SK-N-DZ (cell line): ENCODE measurements around the gene SPTBN1.
A peak's percentile ranks its signal among the peaks of the same experiment; 100 is the strongest.
"Not testable (repeated sequence)": the region's sequence is repeated elsewhere in the genome, so short reads cannot be mapped to it uniquely, and the experiment has no call there.

Experiments
- DNase-seq: peaks from one replicate; pipeline ENCODE4 v3.0.0-alpha.2; 2015; ENCODE audit warnings: low spot score

SPTBN1 gene

GRCh38 chr2:54470266-54470938 lies 14.3 kb downstream of the SPTBN1 start:
- no peak for DNase-seq

DNA sequence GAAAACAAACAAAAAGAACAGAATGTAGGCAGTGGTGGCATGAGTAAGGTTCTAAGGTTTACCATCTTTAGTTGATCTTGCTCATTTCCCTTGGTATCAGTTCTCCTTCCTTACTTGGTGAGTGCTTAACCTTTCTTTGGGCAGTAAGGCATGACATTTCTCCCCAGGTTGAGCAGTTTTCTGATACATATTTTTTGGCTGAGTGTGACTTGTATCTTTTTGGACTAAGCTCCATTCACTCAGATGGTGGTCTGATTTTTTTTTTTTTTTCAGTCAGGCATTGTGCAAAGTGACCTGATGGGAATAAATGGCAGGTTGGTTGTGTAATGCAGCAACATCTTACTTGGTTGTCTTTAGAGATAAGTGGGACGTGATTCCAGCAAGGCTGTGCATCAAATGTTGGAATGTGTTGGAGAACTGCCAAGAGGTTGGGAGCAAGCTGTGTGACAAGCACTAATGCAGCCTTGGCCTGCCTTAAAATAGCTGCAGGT lies 15.1 kb downstream of the SPTBN1 start:
- peak; percentile 31 for DNase-seq

DNA sequence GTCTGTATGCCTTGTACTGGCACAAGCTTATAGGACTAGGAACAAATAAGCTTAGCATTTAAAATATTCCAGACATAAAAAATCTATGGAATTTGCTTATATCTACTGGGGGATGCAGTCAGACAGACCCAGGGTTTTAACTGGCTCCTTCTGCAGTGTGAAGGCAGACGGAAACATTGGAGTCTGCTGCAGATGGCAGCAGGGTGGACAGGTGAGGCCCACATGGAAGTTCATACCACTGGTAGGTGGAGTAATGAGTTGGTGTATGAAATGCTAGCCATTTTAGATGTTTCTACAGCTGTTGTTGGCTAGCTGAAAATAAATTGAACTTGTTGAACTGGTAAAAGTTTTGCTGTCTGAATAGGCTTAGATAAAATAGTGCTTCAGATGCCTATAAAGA lies 17.7 kb downstream of the SPTBN1 start:
- no peak for DNase-seq

- no peak for DNase-seq
These were observed 19.2 kb downstream of the SPTBN1 start for GRCh38 chr2:54475285-54475684.

DNA sequence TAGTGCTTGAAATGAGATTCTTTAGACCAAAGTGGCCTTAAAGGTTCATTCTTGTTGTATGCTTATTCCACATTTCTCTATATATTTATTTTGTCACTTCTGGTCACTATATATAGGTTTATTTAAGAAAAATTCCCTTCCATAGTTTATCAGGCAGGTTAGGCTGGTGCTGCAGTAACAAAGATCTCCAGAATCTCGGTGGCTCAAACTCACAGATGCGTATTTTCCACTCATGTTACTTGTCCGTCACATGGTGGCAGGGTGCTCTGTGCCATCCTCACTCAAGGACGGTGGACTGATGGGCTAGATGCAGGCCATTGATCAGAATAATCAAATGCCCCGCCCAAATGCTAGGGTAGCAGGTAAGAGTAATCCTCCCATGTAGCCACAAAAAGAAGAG lies 19.8 kb downstream of the SPTBN1 start:
- DNase-seq: no peak

- DNase-seq: no peak
These were observed 20.7 kb downstream of the SPTBN1 start for GRCh38 chr2:54476852-54477251.

DNA sequence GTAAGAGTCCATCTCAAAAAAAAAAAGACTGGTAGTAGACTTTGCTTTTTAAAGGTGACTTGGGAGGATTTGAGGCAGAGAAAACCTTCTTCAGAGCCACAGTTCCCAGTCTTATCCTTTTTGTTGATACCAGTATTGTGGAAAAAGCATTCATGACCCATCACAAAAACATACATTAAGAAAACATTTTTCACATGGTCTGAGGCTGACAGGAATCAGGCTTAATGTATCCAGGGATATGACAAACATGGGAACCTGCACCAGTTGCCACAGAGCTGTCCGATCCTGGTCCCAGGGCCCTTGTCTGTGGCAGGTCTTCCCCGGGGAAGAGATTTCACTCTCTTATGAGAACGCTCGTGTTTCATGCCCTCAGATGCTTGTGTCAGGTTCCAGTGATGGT lies 21.8 kb downstream of the SPTBN1 start:
- no peak for DNase-seq

GRCh38 chr2:54478899-54479298 lies 22.8 kb downstream of the SPTBN1 start:
- no peak for DNase-seq

DNA sequence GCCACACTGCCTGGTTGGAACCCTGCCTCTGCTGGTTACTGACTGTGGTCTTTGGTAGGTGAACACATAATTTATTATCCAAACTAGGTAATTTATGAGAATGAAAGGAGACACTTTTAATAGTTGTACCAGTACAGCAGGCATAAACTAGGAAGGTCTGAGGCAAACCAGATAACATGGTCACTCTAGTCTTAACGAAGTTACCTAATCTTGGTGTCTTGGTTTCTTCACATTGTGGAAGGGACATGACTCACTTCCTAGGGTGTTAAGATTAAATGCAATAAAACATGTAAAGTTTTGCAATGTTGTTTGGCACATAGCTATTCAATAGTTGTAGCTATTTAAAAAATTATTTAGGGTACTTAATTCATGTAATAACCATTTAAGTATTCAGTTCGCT lies 23.3 kb downstream of the SPTBN1 start:
- DNase-seq: no peak

- DNase-seq: no peak
These were observed 23.9 kb downstream of the SPTBN1 start for GRCh38 chr2:54480025-54480424.

- DNase-seq: no peak
These were observed 25.6 kb downstream of the SPTBN1 start for GRCh38 chr2:54481686-54482085.

GRCh38 chr2:54482715-54483114 lies 26.6 kb downstream of the SPTBN1 start:
- no peak for DNase-seq

DNA sequence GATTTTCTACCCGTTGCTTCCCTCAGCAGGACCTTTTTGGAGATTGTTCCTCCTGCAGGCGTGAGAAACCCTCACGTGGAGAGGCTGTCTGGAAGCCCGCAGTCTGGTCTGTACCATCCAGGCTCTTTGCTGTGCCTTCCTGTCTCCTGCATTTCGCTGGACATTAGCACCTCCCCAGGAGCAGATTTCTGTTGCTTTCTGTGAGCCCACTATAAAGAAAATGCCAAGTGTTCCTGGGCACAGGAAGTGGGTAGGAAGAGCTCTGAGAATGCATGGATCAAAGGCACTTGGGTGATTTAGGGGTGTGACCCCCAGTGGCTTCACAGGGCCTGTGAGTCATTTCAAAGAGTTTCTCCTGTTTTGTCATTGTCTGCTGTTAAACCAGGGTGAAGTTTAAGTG lies 27.3 kb downstream of the SPTBN1 start:
- DNase-seq: no peak

GRCh38 chr2:54485756-54486155 lies 29.6 kb downstream of the SPTBN1 start:
- not testable (repeated sequence) for DNase-seq

DNA sequence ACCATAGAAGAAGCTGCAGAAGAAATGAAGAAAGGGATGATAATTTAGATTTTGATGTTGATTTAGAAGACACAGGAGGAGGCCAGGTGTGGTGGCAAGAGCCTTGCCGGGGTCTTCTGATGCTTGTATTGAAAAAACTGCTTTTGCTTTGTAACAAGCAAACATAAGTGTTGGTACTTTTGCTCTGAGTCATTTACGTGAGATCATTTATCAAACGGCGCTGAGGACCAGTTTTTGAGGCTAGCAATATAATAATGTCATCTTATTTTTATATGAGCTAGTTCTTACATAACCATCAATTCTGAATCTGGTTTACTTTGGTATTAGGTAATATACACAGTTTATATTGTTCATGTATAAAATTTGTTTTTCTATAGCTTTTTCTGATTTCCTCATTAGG lies 30.6 kb downstream of the SPTBN1 start:
- no peak for DNase-seq

DNA sequence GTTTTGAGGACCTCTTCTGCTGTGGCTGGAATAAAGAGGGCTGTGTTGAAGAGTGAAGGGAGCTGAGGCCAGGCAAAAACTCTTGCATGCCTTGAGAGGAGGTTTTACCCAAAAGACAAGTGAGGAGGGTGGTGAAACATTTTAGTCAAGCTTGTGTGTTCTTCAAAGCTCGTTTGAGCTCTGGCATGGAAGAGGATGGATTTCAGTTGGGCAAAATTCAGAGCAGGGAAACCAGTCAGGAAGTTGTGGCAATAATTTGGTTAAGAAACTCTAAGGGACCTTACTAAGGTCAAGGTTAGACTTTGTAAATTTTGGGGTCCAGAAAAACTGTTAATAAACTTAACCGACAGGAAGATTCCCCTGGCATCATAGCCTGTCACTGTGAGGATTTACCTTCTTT lies 34.7 kb downstream of the SPTBN1 start:
- DNase-seq: no peak

DNA sequence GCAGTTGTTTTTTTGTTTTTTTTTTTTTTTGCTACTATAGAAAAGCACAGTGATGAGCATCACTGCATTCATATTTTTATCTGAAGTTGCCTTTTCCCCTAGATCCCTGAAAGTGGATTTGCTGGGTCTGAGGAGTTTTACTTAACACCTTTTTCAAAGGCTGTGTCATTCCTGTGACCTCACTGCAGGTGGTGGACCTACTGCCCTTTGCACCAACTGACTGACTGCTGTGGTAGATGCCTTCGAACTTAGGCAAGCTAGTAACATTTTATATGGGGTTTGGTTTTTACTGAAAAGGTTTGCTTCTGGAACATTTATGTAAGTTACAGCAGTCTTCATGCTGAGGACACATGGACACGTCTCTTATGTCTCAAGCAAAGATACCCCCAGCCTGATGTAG lies 36.2 kb downstream of the SPTBN1 start:
- no peak for DNase-seq

- DNase-seq: no peak
These were observed 38.0 kb downstream of the SPTBN1 start for GRCh38 chr2:54494087-54494486.

- DNase-seq: no peak
These were observed 40.8 kb downstream of the SPTBN1 start for GRCh38 chr2:54496920-54497319.

DNA sequence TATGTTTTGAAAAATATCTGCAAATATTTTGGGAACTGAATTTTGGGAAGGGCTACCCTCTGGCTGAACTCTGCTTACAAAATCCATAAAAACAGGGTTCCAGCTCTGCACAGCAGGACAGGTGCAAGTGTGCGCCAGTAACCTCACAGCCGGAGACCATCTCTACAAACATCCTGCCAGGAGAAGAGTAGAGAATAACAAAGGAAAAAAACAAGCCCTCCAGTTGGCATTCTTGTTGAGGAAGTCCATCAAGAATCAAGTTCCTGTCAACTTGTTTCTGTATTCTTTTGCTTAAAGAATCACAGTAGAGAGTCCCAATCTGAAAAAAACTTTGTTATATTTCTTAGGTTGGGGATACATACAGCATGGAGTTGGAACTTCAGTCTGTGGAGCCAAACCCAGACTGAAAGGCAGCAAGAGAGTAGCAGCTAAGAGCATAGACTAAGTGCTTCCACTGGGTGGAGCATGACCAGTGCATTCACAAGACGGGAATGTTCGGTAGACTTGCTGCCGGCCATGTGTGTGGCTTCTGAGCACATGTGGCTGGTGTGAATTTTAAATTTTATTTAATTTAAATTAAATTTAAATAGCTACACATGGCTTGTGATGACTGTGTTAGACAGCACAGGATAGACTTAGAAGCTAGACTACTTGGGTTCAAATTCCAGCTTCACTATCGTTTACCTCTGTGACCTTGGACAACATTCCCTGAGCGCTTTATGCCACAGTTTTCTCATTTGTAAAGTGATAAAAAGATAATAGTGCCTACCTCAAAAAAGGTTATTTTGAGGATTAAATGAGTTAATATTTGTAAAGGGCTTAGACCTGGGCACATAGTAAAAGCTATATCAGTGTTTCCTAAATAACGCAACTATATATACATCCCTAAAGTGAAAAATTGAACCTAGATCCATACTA lies 41.9 kb downstream of the SPTBN1 start:
- DNase-seq: peak; percentile 17

- no peak for DNase-seq
These were observed 43.5 kb downstream of the SPTBN1 start for GRCh38 chr2:54499661-54500060.

DNA sequence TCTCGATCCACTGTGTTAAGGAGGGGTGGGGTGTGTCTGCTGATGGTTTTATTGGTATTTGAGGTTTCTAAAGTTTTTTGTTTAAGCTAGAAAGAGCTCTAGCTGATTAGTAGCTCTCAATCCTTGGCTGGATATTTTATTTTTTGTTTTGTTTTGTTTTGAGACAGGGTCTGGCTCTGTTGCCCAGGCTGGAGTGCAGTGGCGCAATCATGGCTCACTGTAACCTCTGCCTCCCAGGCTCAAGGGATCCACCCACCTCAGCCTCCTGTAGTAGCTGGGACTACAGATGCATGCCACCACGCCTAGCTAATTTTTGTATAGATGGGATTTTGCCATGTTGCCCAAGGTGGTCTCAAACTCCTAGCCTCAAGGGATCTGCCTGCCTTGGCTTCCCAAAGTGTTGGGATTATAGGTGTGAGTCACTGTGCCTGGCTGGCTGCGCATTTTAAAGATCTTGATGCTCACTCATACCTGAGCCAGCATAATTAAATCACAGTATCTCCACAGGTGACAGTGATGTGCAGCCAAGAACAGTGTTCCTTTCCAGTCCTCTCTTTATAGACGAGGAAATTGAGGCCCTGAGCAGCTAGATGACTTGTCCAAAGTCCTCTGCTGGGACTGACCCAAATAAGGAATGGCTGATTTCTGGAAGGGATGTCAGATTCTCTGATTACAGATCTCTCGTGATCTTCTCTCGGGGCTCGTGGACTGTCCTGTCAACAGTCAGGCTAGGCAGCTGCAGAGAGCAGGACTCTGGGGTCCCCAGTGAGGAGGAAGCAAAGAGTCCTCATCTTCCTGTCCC lies 44.5 kb downstream of the SPTBN1 start:
- no peak for DNase-seq
